ENCODE measurements around the gene EDEM1. TPM values are rescaled to one million over a fixed set of nuclear protein-coding genes. Genes with fewer than 3 reads are reported as not detected.

EDEM1 gene
- total RNA-seq, 6 experiments from 2014 or later, result 40.6 to 92.7 (median 83.2) TPM

GRCh38 chr3:5264896-5265770, 77.6 kb downstream of the EDEM1 start:
- no peak overlapping the region for H3K4me3 ChIP-seq
- H3K9me3 ChIP-seq, result no peaks in the 10 kb centered on the region
- H3K27me3 ChIP-seq, result no peaks in the 10 kb centered on the region
- DNase-seq, result no peak
- H3K27ac ChIP-seq, result no peak overlapping the region
- ATAC-seq, result no peak
- 68% methylated on average over 4 of the region's 7 CpGs for WGBS (ENCODE audit: insufficient coverage, low coverage, low lambda C conversion rate, missing lambda C conversion rate)
- intact Hi-C loops (cut with DNase I), result no loop called here
- no peaks in the 10 kb centered on the region for H3K36me3 ChIP-seq
- no peaks in the 10 kb centered on the region for H3K4me1 ChIP-seq
- TF ChIP-seq CTCF (IDR thresholded peaks at IDR 0.05) (no peak), POLR2A (IDR thresholded peaks at IDR 0.05) (no peak)

GRCh38 chr3:5267252-5267651, 79.7 kb downstream of the EDEM1 start:
- no peaks in the 10 kb centered on the region for H3K4me1 ChIP-seq
- ATAC-seq, result no peak
- H3K27me3 ChIP-seq, result no peaks in the 10 kb centered on the region
- no peak for TF ChIP-seq POLR2A (IDR thresholded peaks at IDR 0.05)
- no peak for TF ChIP-seq CTCF (IDR thresholded peaks at IDR 0.05)
- DNase-seq, result no peak
- H3K4me3 ChIP-seq, result no peak overlapping the region
- intact Hi-C loops (cut with DNase I), result no loop called here
- no peak overlapping the region for H3K27ac ChIP-seq
- H3K9me3 ChIP-seq, result no peaks in the 10 kb centered on the region
- 33% methylated on average over 2 of the region's 2 CpGs for WGBS (ENCODE audit: insufficient coverage, low coverage, low lambda C conversion rate, missing lambda C conversion rate)
- no peaks in the 10 kb centered on the region for H3K36me3 ChIP-seq

- no peaks in the 10 kb centered on the region for H3K9me3 ChIP-seq
- no peak for ATAC-seq
- H3K27me3 ChIP-seq, result no peaks in the 10 kb centered on the region
- TF ChIP-seq CTCF (IDR thresholded peaks at IDR 0.05), result no peak
- TF ChIP-seq POLR2A (IDR thresholded peaks at IDR 0.05), result no peak
- no peak for DNase-seq
- H3K36me3 ChIP-seq, result no peaks in the 10 kb centered on the region
- no peak overlapping the region for H3K27ac ChIP-seq
- H3K4me1 ChIP-seq, result no peaks in the 10 kb centered on the region
- intact Hi-C loops (cut with DNase I), result no loop called here
- no peak overlapping the region for H3K4me3 ChIP-seq
- WGBS (ENCODE audit: insufficient coverage, low coverage, low lambda C conversion rate, missing lambda C conversion rate), result 81% methylated on average over 1 of the region's 1 CpG
Measured at GRCh38 chr3:5267889-5268288, 80.4 kb downstream of the EDEM1 start.

Small RNA genes within 50 kb of the gene (microRNA-seq; reads per million reads assigned to microRNA genes)
- 0 reads per million in 2 donors for gene MIR4790

Small RNA genes within 50 kb of the gene (small RNA-seq; reads per million reads assigned to genes)
- 0 reads per million in 2 experiments for gene MIR4790
- 0 reads per million in 2 experiments for gene RN7SL553P

Other genes with a start within 250 kb of the EDEM1 start
- gene BHLHE40, start 208.3 kb upstream of the EDEM1 start, total RNA-seq, result 100 to 1,000 TPM in 1 of 6 experiments, 10 to 100 TPM in 5; 19.0 to 170 (median 57.7) TPM
- 10 to 100 TPM; 20.0 to 33.1 (median 26.7) TPM for gene ARL8B, start 65.4 kb upstream of the EDEM1 start, total RNA-seq

Measured in right lobe of liver (tissue), 6 donors.